ENCODE data around the gene SLC4A11.
"Not testable (repeated sequence)": the region's sequence is repeated elsewhere in the genome, so short reads cannot be mapped to it uniquely, and the experiment has no call there.

SLC4A11 gene

DNA sequence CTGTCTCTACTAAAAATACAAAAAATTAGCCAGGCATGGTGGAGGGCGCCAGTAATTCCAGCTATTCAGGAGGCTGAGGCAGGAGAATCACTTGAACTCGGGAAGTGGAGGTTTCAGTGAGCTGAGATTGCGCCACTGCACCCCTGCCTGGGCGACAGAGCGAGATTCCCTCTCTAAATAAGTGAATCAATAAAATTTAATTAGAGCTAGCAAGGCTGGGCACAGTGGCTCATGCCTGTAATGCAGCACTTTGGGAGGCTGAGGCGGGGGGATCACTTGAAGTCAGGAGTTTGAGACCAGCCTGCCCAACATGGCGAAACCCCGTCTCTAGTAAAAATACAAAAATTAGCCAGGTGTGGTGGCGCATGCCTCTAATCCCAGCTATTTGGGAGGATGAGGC lies 51.1 kb downstream of the SLC4A11 start:
- not testable (repeated sequence) for H3K4me3 ChIP-seq, H3K27ac ChIP-seq

DNA sequence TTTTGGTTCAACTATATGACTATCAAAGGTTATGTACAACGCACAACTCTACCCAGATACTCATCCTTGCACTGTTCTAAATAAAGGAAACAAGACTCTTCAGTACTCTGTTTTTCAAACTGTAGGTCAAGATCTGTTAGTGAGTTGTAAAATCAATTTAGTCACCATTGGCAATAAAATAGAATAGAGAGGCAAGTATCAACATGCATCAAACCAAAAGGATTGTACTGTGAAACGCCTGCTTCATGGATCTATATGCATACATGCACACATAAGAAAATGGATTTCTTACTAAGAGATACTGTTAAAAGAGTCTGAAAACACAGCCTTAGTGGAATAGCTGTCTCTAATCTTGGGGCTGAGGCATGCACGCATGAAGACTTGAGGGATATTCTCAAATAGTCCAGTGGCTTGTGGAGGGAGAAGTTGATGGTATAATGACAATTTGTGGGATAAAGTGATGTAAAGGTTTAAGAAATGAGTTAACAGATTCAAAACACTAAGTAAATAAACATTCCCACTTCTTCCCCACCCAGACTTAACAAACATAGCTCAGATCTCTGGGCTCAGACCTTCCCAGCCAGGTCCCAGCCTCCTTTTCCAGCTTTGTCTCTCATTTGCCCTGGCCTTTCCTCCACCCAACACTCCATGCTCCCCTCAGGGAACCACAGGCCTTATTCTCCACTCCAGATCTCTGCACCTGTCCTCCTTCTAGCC lies 54.9 kb downstream of the SLC4A11 start:
- Histone ChIP-seq H3K27ac (no peak overlapping the region), H3K4me3 (no peak overlapping the region)

DNA sequence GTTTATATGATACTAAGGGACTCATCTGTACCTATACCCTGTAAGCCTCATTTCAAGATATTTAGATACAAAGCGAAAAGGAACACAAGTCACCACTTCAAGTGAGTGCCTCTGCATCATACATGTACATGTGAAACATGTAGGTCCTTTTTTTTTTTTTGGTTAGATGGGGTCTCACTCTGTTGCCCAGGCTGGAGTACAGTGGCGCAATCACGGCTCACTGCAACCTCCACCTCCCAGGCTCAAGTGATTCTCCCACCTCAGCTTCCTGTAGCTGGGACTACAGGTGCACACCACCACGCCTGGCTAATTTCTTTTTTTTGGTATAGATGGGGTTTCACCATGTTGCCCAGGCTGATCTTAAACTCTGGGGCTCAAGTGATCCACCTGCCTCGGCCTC lies 56.6 kb downstream of the SLC4A11 start:
- not testable (repeated sequence) for H3K4me3 ChIP-seq, H3K27ac ChIP-seq

DNA sequence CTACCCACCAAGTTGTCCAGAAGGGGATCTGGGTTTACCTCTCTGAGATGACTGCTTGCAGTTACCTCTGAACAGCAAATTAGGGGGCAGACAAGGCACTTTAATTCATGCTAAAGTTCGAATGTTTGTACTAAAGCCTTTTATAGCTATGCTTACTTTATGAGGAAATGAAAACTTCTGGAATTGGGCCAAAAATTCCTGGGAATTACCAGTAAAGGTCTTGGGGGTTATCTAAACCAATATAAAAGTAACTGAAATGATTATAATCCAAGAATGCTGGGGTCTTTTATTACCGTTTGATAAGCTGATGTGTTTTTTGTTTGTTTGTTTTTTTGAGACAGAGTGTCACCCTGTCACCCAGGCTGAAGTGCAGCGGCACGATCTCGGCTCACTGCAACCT lies 57.7 kb downstream of the SLC4A11 start:
- Histone ChIP-seq H3K27ac (no peak overlapping the region), H3K4me3 (no peak overlapping the region)

DNA sequence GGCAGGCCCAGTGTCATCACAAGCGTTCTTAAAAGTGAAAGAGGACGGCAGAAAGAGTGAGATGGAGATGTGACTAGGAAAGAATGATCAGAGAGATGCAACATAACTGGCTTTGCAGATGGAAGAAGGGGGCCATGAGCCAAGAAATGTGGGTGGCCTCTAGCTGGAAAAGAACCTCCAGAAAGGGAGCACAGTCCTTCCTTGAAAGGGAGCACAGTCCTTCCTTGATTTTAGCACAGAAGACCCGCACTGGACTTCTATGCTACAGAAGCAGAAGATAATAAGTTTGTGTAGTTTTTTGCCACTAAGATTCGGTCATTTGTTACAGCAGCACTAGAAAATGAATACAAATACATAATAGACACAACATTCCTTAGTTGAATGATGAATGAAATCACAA lies 58.7 kb downstream of the SLC4A11 start:
- H3K4me3 ChIP-seq, result no peak overlapping the region
- H3K27ac ChIP-seq, result no peak overlapping the region

DNA sequence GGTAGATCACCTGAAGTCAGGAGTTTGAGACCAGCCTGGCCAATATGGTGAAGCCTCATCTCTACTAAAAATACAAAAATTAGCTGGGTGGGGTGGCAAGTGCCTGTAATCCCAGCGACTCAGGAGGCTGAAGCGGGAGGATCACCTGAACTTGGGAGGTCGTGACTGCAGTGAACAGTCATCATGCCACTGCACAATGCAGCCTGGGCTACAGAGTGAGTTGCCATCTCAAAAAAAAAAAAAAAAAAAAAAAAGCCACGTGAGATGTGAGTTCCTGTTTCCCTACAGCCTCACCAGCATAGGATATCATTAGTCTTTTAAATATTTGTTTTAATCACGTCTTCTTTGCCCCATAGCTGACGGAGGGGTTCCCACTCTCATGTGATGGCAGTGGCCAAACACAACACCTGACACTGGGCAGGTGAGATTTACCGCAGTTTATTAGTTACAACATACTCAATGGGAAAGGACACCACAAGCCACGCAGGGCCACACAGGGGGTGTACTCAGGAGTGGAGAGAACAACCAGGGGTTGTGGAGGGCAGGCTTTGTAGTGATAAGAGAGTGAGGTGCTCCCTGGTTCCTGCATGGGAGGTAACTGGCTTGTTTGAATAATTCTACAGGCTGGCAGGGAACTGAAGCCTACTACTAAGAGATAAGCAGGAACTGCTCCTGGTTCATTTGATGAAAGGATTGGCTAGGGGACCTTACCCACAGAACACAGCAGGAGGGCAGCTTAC lies 61.1 kb downstream of the SLC4A11 start:
- Histone ChIP-seq H3K27ac (no peak overlapping the region), H3K4me3 (no peak overlapping the region)

Data from skin epidermis (tissue), 12 donors.